HG02943 (cell line): Measurements from ENCODE around the gene RAPGEF1.
"Not testable (repeated sequence)": the region's sequence is repeated elsewhere in the genome, so short reads cannot be mapped to it uniquely, and the experiment has no call there.

Experiments
- ATAC-seq: cut with Tn5 transposase; IDR thresholded peaks from one replicate; pipeline ENCODE4 v1.9.1; 2021; ENCODE audit warnings: mild to moderate bottlenecking, low read depth, moderate library complexity; ENCODE audit not compliant: unreplicated experiment

RAPGEF1 gene

GRCh38 chr9:131731237-131731636, 8.6 kb downstream of the RAPGEF1 start:
- ATAC-seq: no peak

GRCh38 chr9:131728961-131729360, 10.9 kb downstream of the RAPGEF1 start:
- ATAC-seq: no peak

- ATAC-seq: no peak
Measured at GRCh38 chr9:131728546-131728910, 11.3 kb downstream of the RAPGEF1 start.

- ATAC-seq: no peak
Measured at GRCh38 chr9:131727795-131728545, 11.9 kb downstream of the RAPGEF1 start.

- no peak for ATAC-seq
Measured at GRCh38 chr9:131727184-131727759, 12.6 kb downstream of the RAPGEF1 start.

- no peak for ATAC-seq
Measured at GRCh38 chr9:131724683-131725082, 15.2 kb downstream of the RAPGEF1 start.

- ATAC-seq: no peak
Measured at GRCh38 chr9:131723632-131724031, 16.2 kb downstream of the RAPGEF1 start.

- no peak for ATAC-seq
Measured at GRCh38 chr9:131722255-131722654, 17.6 kb downstream of the RAPGEF1 start.

GRCh38 chr9:131721076-131721475, 18.8 kb downstream of the RAPGEF1 start:
- no peak for ATAC-seq

GRCh38 chr9:131720330-131720729, 19.5 kb downstream of the RAPGEF1 start:
- ATAC-seq: no peak

GRCh38 chr9:131719262-131719908, 20.5 kb downstream of the RAPGEF1 start:
- ATAC-seq: no peak

GRCh38 chr9:131717719-131718460, 22.0 kb downstream of the RAPGEF1 start:
- ATAC-seq: no peak

- ATAC-seq: no peak
Measured at GRCh38 chr9:131715906-131716305, 24.0 kb downstream of the RAPGEF1 start.

- no peak for ATAC-seq
Measured at GRCh38 chr9:131714821-131715220, 25.1 kb downstream of the RAPGEF1 start.

- no peak for ATAC-seq
Measured at GRCh38 chr9:131714161-131714646, 25.7 kb downstream of the RAPGEF1 start.

GRCh38 chr9:131713016-131713415, 26.9 kb downstream of the RAPGEF1 start:
- ATAC-seq: no peak

- no peak for ATAC-seq
Measured at GRCh38 chr9:131712151-131712716, 27.6 kb downstream of the RAPGEF1 start.

GRCh38 chr9:131709771-131710431, 30.0 kb downstream of the RAPGEF1 start:
- ATAC-seq: no peak

- not testable (repeated sequence) for ATAC-seq
Measured at GRCh38 chr9:131709010-131709770, 30.7 kb downstream of the RAPGEF1 start.
